Memory B cell (primary cell): Measurements from ENCODE around the gene LGALS3BP.
"Not testable (repeated sequence)": the region's sequence is repeated elsewhere in the genome, so short reads cannot be mapped to it uniquely, and the experiment has no call there.

Experiments used
- ATAC-seq: fragments of 150-1000 bp; cut with Tn5 transposase; 2 replicates; pipeline ENCODE4 v1.10.0; 2021; ENCODE audit warnings: low read depth, mild to moderate bottlenecking, moderate library complexity
- DNase-seq, 2 donors: peaks; one replicate each; pipeline ENCODE4 v3.0.0; 2022; ENCODE audit warnings: low spot score in 2 of 2
- H3K27ac Mint-ChIP-seq: one replicate; pipeline ENCODE4 v1.8.0; 2022; ENCODE audit warnings: mild to moderate bottlenecking, moderate library complexity, mixed read lengths
- H3K27me3 Mint-ChIP-seq: one replicate; pipeline ENCODE4 v1.8.0; 2022; ENCODE audit warnings: mixed read lengths
- H3K36me3 Mint-ChIP-seq: one replicate; pipeline ENCODE4 v1.8.0; 2022; ENCODE audit warnings: mild to moderate bottlenecking, mixed read lengths
- H3K4me1 Mint-ChIP-seq: one replicate; pipeline ENCODE4 v1.8.0; 2022; ENCODE audit warnings: mixed read lengths
- H3K4me3 Mint-ChIP-seq: one replicate; pipeline ENCODE4 v1.8.0; 2022; ENCODE audit warnings: mild to moderate bottlenecking, moderate library complexity, mixed read lengths
- H3K9me3 Mint-ChIP-seq: one replicate; pipeline ENCODE4 v1.8.0; 2022; ENCODE audit warnings: mixed read lengths

The LGALS3BP gene

GRCh38 chr17:78979780-78980623, at the start of gene LGALS3BP:
TSS of gene LGALS3BP (minus strand) at chr17:78979923. CDS start at chr17:78977191, 2,732 bp downstream.
- Mint-ChIP-seq H3K9me3 (no peaks in the 10 kb centered on the region), H3K27me3 (peaks cover 1% of the 10 kb centered on the region), H3K27ac (no peak within 1 kb of the TSS), H3K36me3 (no peaks in the 10 kb centered on the region), H3K4me1 (peaks cover 17% of the 10 kb centered on the region), H3K4me3 (peak within 1 kb of the TSS; percentile 29)
- peak; percentile 24 for ATAC-seq
- no peak for DNase-seq

DNA sequence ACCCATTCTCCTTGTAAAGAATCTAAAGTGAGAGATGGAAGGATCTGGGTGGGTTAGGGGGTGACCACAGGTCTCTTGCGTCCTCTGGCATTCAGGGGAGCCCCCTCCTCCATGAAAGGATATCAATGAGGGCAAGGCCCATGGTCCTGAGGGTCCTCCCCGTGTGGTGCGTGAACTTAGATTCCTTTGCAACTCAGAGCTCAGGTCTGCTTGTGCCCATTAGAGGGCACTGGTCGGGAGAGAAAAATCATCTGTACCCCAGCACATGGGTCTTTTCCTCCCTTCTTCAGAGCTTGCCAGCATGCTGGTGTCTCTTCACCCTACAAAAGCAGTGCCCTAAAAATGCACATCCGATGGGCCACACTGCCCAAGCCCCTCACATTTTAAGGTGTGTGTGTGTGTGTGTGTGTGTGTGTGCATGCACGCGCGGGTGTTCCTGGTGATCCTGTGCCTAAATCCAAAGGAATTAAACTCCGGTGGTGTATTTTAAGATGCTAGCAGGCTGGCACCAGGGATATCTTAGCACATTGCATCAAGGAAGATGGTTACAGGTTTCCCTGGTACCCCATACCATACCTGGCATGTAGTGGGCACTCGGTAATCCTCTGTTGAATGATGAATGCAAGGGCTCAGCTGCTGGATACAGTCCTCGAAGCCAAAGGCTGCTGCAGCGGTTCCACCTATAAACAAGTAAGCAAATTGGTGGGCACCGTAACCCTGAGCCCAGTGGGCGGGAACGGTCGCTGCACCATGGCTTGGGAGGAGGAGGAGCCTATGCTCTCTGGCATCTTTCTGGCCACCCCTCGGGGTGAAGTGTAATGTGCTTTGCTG, 49.0 kb upstream of the LGALS3BP start:
- ATAC-seq (no peak), DNase-seq (no peak)
- Mint-ChIP-seq H3K36me3 (peaks cover 1% of the 10 kb centered on the region), H3K27ac (no peak overlapping the region), H3K4me1 (peaks cover 3% of the 10 kb centered on the region), H3K9me3 (no peaks in the 10 kb centered on the region), H3K27me3 (peaks cover 32% of the 10 kb centered on the region), H3K4me3 (no peak overlapping the region)

DNA sequence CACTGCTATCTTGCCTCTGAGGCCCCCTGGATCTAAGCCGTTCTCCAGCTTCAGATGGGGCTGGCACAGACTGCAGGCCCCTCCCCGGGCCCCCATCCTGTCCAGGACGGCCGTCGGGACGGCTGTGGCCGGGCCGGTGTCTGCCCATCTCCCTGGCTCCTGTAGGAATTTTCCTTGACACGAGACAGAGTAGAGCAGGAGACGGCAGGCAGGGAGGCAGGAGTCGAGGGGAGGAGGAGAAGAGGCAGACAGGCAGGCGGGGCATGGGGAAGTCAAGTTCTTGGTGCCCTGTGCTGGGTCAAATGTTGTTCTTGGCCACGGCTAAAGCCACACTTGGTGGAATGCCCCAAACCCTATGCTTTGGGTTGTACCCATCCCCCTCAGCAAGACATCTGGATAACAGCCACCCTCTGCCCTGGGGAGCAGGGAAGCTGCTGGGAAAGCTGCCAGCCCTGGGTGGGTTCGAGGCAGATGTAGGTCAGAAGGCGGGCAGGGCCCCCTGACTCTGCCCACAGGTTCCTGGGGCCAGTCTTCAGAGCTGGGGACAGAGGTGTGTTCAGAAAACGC, 48.3 kb upstream of the LGALS3BP start:
- H3K36me3 Mint-ChIP-seq: peaks cover 1% of the 10 kb centered on the region

DNA sequence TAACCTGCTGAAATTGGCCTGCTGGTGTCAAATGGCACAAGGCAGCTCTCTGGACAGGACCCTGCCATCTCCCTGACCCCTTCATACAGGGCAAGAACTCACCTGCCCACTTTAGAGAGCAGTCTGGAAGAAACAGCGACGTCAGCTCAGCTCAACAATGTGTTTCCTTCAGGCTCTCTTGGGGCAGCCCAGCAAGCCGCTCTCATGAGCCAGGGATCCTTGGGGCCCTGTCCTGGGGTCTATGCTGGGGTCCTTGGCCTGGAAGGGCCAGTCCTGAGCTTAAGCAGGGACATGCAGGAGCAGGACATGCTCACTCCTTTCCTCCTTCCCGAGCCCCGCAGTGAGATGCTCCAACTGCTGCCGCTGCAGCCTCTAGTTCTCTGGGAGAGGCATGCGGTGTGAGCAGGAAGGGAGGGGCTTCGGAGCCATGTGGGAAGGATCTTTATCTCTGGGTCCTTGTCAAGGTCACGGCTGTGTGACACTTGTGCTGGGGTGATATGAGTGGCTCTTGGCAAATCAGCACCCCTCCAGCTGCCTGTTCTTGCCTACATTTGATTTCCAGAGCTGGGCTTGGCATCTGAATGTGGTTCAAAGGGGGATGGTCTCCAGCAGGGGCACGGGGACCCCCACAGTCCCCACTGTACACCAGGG, 47.7 kb upstream of the LGALS3BP start:
- DNase-seq (no peak), ATAC-seq (no peak)
- peaks cover 1% of the 10 kb centered on the region for H3K36me3 Mint-ChIP-seq
- peaks cover 3% of the 10 kb centered on the region for H3K4me1 Mint-ChIP-seq
- H3K27ac Mint-ChIP-seq: no peak overlapping the region
- peaks cover 30% of the 10 kb centered on the region for H3K27me3 Mint-ChIP-seq
- no peaks in the 10 kb centered on the region for H3K9me3 Mint-ChIP-seq
- H3K4me3 Mint-ChIP-seq: no peak overlapping the region

More for the DNA sequence above, 48.3 kb upstream of the LGALS3BP start:
- DNase-seq (no peak), ATAC-seq (no peak)
- H3K4me3 Mint-ChIP-seq: no peak overlapping the region
- no peaks in the 10 kb centered on the region for H3K9me3 Mint-ChIP-seq
- H3K27ac Mint-ChIP-seq: no peak overlapping the region
- H3K27me3 Mint-ChIP-seq: peaks cover 28% of the 10 kb centered on the region
- H3K4me1 Mint-ChIP-seq: peaks cover 3% of the 10 kb centered on the region

DNA sequence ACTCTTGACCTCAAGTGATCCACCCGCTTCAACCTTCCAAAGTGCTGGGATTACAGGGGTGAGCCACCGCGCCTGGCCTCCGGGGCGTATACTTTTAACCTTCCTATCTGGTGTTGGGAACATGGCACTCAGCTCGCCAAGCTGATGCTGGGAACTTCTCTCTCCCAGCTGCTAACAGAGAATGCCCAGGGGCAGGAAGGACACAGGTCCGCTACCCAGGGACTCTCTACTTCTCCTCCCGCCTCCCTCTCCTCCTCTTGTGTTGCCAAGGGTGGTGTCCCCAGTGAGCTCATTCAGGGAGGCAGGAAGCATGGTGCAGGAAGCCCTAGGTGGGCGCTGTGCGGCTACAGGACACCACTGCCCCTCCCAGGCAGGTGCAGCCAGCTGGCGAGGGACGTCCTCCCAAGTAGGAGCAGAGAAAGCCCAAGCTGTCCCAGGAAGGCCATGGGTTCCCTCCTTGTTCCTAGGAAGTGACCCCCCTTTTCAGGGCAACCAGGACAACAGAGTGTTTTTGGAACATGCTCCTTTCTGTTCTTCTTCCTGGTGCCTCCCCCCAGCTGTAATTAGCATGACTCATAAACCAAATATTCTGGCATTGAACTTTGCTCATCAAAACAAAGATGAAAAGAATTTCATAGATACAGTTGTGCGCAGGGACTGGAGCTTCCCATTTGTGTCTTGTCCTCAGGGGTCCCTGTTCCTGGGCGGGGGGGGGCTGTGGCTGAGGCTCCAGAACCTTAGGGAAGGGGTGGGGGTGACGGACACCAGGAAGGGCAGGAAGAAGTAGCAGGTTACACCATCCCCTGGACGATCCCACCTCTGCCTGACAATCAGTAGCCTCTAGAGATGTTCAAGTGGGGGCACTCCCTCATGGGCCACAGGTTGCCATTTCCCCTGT, 46.9 kb upstream of the LGALS3BP start:
- Mint-ChIP-seq H3K36me3 (no peaks in the 10 kb centered on the region), H3K4me3 (no peak overlapping the region), H3K27me3 (peaks cover 24% of the 10 kb centered on the region), H3K9me3 (no peaks in the 10 kb centered on the region), H3K27ac (no peak overlapping the region), H3K4me1 (peaks cover 3% of the 10 kb centered on the region)
- DNase-seq: no peak
- no peak for ATAC-seq

DNA sequence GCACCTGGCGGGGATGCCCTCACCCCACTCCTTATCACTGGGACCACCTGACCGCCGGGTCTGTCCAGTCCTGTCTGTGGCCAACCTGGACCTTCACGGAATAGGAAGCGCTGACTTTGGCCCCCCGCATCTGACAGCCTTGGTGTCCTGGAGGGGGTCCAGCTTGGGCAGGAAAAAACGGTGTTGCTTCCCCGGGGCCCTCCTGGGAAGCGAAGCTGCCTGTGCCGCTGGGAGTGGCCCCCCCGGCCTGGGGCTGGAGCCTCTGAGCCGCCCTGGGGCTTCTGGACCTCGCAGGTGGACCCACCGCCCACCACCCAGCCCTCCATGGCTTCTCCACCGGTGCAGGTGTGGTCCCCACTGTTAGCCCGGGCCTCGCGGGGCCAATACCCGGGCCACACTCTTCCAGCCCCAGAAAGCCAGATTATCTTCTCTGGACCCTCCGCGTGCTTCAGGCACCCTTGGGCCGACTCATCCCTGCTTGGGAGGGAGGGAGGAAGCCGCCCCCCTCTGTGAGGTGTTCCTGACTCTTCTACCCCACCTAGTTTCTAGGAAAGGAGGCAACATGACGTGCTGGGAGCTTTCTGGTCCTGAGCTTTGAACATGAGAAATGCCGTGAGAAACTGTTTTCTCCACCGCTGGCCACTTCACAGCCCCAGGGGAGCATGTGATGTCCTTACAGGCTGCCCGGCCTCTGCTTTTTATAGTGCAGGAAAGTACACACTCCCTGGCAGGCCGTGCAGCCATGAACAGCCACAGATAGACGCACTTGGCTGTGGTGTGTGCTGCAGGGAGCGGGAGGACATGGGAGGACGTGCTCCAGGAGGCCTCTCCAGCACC, 45.4 kb upstream of the LGALS3BP start:
- no peaks in the 10 kb centered on the region for H3K36me3 Mint-ChIP-seq
- ATAC-seq (no peak), DNase-seq (no peak)
- peaks cover 3% of the 10 kb centered on the region for H3K4me1 Mint-ChIP-seq
- no peaks in the 10 kb centered on the region for H3K9me3 Mint-ChIP-seq
- no peak overlapping the region for H3K27ac Mint-ChIP-seq
- H3K27me3 Mint-ChIP-seq: peaks cover 21% of the 10 kb centered on the region
- H3K4me3 Mint-ChIP-seq: peak overlapping the region; percentile 83

DNA sequence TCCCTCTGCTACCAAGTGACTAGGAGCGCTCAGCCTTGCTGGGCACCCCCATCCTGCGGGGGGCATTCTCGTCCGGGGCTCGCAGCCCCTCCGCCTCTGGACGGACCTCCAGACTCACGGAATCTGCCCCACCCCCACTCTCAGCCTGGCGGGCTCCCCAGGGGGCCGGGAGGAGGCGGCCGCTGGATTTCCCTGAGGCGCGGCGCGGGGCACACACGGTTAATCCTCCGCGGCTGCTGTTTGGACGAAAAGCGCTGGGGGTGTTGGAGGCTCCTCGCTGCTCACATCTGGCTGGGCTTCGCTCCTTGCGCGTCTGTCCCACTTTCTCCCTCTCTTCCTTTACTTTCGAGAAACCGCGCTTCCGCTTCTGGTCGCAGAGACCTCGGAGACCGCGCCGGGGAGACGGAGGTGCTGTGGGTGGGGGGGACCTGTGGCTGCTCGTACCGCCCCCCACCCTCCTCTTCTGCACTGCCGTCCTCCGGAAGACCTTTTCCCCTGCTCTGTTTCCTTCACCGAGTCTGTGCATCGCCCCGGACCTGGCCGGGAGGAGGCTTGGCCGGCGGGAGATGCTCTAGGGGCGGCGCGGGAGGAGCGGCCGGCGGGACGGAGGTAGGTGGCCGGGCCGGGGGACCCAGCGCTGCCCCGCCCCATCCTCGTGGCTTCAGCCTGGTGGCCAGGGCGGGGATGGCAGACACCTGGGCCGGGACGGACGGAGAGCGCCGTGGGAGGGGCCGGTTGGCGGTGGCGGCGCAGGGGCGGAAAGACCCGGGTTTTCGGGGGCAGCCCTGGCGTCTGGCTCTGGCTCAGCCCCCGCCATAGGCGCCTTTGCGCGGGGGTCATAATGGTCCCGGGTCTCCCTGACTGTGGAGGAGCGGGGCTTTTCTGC, 44.4 kb upstream of the LGALS3BP start, which contains the start of gene C1QTNF1:
C1QTNF1 (plus strand) TSS at position 284 of the 886 bp plus-strand sequence. CDS start 19,800 bp downstream, outside the sequence.
- H3K9me3 Mint-ChIP-seq: no peaks in the 10 kb centered on the region
- peaks cover 18% of the 10 kb centered on the region for H3K27me3 Mint-ChIP-seq
- H3K27ac Mint-ChIP-seq: peak within 1 kb of the TSS; percentile 64
- DNase-seq (peak in 1 of 2 donors; percentile 37), ATAC-seq (peak; percentile 78)
- peak within 1 kb of the TSS; percentile 83 for H3K4me3 Mint-ChIP-seq
- H3K36me3 Mint-ChIP-seq: no peaks in the 10 kb centered on the region
- H3K4me1 Mint-ChIP-seq: peaks cover 3% of the 10 kb centered on the region

DNA sequence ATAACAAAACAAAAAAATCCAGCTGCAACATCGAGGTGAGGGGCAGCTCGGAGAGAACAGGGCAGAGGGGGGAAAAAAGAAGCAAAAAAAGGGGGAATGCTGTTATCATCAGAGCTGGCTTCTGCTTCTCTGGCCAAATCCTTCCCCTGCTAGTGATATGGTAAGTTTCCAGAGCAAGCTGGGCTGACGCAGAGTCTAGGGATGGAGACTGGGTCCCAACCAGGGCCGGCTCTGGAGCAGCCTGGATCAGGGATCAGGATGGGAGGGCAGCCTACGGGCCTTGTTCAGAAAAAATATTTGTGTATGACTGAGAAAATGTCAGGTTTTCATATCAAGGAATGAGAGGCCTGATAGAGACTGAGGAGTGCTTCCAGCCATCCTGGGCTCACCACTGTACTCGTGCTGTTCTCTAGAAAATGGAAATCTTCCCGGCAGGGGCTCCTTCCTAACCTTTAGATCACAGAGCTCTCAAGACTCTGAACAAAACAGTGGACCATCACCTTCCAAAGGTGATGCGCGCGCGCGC, 43.5 kb upstream of the LGALS3BP start:
- Mint-ChIP-seq H3K9me3 (no peaks in the 10 kb centered on the region), H3K4me3 (peak overlapping the region; percentile 60), H3K4me1 (peaks cover 3% of the 10 kb centered on the region), H3K36me3 (no peaks in the 10 kb centered on the region), H3K27ac (no peak overlapping the region), H3K27me3 (peaks cover 19% of the 10 kb centered on the region)
- ATAC-seq: no peak
- no peak for DNase-seq

- no peak for ATAC-seq
- Mint-ChIP-seq H3K4me3 (no peak overlapping the region), H3K36me3 (no peaks in the 10 kb centered on the region), H3K9me3 (no peaks in the 10 kb centered on the region), H3K27me3 (peaks cover 19% of the 10 kb centered on the region), H3K27ac (no peak overlapping the region), H3K4me1 (peaks cover 3% of the 10 kb centered on the region)
- no peak for DNase-seq
These were observed 42.8 kb upstream of the LGALS3BP start for GRCh38 chr17:79022507-79022991.

DNA sequence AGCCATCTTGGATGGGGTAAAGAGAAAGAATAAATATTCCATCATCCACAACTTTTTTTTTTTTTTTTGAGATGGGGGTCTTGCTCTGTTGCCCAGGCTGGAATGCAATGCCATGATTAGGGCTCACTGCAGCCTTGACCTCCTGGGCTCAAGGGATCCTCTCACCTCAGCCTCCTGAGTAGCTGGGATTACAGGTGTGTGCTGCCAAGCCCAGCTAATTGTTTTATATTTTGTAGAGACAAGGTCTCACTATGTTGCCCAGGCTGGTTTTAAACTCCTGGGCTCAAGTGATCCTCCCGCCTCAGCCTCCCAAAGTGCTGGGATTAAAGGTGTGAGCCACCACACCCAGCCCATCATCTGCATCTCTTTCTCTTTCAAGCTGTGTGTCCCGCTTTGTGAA, 42.2 kb upstream of the LGALS3BP start:
- DNase-seq, H3K9me3 Mint-ChIP-seq, ATAC-seq, H3K27ac Mint-ChIP-seq, H3K4me3 Mint-ChIP-seq, H3K36me3 Mint-ChIP-seq, H3K4me1 Mint-ChIP-seq: not testable (repeated sequence)
- peaks cover 19% of the 10 kb centered on the region for H3K27me3 Mint-ChIP-seq

DNA sequence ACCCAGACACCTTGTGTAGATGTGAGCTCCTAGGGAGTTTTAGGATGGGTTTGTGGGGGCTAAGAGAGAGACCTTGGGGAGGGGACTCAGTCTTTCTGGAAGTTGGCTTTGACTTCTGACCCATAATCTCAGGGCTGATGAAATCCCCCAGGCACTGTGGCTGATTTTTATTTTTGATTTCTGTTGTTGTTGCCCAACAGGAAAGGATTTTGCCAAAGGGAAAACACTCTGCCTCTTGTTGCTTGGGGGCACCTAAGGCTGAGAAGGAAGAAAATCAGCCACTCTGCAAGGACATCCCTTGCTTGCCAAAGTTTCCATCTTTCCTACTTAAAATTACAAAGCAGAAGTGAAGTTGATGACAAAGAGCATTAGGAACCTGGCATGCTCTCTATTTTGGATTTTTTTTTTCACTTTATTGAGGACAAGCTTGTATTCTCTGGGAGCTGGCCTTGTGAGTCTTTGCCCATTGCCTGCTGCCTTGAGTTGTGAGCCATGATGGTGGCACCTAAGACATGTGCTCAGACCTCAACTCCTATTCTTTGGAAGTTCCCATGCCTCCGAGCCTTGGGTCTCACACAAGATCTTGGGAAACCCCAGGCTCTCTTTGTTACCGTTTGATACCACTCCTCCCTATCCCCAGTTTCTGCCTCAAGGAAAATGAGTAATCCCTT, 41.0 kb upstream of the LGALS3BP start:
- Mint-ChIP-seq H3K27ac (no peak overlapping the region), H3K27me3 (peaks cover 14% of the 10 kb centered on the region), H3K4me3 (no peak overlapping the region), H3K4me1 (peaks cover 3% of the 10 kb centered on the region), H3K9me3 (no peaks in the 10 kb centered on the region), H3K36me3 (peaks cover 1% of the 10 kb centered on the region)
- no peak for ATAC-seq
- no peak for DNase-seq
